Activated CD4-positive, CD25-positive, alpha-beta regulatory T cell treated with anti-CD3 and anti-CD28 coated beads, Interleukin-2, amount 50 U/mL, for 72 hours (primary cell): ENCODE results near the gene RHCG.

Experiments used
- DNase-seq: peaks from one replicate; pipeline ENCODE4 v3.0.0; 2021

The RHCG gene

DNA sequence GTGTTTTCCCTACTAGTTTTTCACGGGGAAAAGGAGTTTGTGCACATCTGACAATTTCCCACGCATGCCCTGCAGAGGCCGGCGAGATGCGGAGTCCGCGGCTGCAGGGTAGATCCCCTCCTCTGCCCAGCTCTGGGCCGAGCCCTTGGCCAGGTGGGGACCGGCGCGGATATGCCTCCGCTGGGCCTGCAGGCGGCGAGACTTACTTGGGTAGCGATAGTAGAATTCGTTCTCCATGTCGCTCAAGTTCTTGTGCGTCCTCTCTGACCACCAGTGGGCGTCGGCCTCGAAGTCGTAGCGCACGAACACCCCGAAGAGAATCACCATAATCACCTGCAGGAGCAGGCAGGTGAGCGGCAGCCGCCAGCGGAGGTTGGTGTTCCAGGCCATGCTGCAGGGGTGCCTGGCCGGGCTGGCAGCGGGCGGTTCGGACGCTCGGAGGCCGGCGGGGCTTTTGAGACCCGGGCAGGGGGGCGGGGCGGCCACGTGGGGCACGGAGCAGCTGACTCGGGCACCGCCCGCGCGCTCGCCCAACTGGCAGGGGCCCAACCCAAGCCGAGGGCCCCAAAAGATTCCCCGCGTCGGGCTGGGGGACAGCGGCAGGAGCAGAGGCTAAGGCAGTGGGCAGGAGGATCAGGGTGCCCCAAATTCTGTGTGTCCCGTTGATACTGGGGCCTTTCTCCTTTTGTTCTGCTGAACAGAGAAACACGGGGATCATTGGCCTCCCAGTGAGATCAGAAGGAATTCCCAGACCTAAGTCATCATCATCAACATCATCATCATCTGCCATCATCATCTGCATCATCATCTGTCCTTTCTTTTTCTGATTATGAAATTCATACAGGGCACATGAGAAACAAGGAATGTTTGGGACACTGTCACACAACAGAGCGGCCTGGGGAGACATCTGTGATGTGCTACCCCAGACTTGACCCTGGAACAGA lies at the start of gene RHCG:
TSS of gene RHCG (minus strand) at position 429 of the 944 bp plus-strand sequence. CDS start at position 390, 39 bp downstream.
- no peak for DNase-seq

DNA sequence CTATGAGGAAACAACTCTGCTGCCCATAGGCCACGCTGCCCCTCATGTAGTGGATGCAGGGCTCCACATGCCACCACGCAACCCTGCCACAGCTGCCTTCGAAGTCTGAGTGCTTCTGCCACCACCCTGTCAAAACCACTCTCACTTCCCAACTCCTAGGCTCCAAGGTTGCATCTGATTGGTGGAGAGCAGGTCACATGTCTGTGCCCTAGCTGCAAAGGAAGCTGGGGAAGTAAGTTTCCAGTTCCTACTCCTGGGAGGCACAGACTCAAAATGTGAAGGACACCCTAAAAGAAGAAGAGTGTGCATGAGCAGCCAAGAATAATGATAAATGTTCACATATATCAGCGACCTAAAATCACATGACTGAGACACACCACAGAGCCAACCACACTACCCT lies 47.0 kb upstream of the RHCG start:
- DNase-seq: no peak

DNA sequence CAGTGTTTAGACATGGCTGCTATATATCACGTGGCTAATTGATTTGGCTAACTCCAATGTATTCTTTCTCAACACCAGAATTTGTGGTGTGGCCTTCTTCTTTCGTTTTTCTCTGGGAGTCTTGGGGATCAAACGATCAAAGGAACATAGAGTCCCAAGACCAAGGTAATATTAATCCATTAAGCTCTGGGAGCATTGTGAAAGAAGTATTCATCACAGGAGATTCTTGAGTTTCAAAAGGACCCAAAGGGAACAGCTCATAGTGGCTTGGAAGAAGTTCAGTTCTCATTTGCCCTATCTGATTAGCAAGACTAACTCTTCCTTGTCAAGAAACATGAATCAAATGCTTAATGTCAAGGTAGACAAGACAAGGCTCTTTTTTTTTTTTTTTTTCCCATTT lies 46.0 kb upstream of the RHCG start:
- DNase-seq: no peak

DNA sequence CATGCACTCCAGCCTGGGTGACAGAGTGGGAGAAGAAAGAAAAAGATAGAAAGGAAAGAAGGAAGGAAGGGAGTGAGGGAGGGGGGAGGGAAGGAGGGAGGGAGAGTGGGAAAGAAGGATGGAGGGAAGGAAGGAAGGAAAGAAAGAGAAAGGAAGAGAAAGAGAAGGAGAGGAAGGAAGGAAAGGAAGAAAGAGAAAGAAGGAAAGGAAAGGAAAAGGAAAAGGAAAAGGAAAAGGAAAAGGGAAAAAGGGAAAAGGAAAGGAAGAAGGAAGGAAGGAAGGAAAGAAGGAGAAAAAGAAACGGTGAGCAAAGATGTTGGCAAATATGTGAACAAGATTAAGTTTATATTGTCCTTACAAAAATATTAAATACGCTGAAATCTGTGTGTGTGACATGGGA lies 42.6 kb upstream of the RHCG start:
- no peak for DNase-seq

DNA sequence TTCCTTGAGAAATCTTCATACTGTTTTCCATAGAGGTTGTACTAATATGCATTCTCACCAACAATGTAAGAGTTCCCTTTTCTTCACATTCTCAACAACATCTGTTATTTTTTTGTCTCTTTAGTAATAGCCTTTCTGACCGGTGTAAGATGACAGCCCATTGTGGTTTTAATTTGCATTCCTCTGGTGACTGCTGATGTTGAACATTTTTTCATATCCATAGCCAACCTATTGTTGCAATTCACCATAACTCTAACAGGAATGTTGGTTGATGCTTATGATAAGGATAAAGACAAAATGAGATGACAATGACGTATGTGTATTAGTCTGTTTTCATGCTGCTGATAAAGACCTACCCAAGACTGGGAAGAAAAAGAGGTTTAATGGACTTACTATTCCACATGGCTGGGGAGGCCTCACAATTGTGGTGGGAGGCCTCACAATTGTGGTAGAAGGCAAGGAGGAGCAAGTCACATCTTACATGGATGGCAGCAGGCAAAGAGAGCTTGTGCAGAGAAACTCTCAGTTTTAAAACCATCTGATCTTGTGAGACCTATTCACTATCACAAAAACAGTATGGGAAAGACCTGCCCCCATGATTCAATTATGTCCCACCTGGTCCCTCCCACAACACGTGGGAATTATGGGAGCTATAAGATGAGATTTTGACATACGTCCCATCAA lies 37.6 kb upstream of the RHCG start:
- no peak for DNase-seq

DNA sequence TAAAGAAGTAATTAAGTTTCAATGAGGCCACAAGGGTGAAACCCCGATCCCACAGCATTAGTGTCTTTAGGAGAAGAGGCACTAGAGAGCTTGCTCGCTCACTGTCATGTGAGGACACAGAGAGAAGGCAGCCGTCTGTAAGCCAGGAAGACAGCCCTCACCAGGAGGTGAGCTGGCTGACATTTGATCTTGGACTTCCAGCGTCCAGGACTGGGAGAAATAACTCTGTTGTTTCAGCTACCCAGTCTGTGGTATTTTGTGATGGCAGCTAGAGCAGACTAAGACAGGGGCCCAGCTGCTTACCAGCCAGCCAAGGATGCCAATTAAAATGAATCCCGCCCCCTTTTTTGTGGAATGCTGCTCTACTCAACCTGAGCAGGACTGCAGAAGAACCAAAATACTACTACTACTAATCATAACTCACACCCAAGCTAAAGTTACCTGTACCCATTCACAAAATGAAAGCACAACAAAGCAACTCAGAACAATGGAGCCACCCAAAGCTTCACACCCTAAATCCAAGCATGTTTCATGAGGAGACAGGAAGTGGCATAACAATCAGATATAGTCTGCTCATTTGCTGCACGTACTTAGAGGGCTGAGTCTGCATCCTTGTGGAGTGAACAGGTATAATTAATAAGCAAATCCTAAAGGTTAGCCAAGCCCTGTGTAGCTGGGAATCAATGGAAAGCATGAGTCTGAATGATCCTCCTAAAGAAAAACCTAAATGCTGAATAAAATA lies 35.6 kb upstream of the RHCG start:
- DNase-seq: no peak

DNA sequence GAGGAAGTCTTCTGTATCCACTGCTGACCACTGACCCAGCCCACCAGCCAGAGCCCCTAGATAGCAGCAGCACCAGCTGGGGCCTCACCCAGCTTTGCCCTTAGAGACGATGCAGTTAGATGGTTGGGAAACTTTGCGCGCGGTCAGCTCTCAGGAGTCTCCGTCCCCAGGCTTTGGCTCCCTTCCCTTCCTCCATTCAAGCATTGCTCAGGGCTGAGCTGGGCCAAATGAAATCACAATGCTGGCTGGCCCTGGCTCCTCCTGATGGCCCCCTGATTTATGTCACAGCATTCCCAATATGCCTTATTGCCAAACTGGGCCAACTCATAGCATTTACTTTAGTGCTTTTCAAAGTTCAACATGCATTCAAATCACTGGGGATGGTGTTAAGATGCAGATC lies 34.6 kb upstream of the RHCG start:
- no peak for DNase-seq

DNA sequence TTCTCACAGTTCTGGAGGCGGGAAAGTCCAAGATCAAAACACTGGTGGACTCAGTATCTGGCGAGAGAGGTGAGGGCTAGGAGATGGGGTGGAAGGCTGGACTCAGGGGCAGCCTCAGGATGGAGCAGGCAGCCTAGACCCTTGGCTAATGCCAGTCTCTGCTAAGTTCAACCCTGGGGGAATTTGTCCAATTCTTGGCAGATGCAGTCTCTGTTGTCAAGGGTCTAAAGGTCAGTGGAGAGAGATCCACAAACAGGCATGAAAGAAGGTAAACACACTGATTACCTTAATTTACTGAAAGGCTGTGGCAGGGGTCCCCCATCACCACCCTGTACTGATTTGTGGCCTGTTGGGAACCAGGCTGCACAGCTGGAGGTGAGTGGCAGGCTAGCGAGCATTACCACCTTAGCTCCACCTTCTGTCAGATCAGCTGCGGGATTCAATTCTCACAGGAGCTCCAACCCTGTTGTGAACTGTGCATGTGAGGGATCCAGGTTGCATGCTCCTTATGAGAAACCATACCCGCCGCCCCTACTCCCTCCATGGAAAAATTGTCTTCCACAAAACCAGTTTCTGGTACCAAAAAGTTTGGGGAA lies 32.5 kb upstream of the RHCG start:
- DNase-seq: no peak

DNA sequence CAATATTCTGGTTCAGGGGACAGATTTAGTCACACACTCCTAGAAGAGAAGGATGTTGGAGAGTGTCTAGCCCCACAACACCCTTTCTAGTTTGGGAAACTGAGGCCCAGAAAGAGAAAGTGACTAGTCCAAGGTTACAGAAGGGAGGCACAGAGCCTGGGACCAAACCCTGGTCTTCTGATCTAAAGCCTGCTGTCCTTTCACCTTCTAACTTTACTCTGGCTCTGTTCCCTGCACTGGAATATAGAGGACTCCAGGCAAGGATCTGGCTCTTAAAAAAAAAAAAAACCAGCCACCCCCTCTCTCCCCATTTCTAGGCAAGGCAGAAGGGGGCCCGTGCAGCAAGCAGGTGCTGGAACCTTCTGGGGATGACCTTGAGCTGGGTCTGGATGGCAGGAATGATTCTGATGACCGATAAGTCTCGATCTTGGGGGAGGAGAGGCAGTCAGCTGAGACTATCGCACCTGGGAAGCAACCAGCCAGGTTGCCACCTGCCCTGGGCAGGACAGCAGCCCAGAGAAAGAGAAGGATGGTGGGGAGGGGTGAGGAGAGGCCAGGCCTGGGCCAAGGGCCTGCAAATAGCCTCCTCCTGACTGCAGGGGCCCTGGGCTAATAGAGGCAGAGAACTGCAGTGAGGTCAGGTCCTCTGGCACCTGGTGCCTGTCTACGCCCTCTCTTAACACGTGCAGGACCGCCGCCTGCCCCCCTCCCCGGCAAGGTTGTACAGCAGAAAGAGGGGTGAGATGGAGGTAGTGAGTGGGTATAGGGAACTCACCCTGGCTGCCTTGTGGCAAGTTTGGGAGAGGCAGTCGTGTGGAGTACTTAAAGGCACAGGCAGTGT lies 30.4 kb upstream of the RHCG start:
- DNase-seq: no peak

DNA sequence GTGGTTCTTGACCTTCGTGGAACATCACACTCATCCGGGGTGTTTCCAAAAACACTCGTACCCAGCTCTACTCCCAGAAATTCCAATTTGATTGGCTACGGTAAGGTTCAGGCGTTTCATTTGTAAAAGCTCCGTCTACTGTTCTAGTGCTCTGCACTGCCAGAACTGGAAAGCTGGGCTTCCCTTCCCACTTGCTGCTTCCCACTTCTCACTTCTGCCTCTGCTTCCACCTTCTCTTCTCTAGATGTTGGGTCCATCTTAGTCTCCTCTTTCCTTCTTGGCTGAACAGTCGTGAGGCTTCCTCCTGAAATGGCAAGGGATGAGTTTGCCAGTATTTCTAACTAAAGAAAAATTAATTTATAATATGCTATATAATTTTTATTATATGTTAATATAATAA lies 29.8 kb upstream of the RHCG start:
- DNase-seq: no peak

DNA sequence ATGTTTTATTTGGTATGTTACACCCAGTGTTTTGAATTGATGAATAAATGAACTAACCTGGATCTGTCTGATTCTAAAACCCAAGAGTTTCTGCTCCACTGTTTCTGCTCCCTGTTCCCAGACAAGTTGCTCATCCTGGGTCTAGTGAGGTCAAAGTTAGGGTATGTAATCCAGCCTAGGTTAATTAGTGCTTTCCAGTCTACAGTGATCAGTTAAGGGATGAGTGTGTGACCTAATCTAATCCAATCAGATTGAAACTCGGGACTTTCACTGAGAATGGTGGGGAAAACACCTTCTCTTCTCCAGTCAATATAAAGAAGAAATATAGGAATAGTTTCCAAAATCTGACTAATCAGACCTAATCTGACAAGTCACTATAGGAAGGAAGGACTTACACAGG lies 27.8 kb upstream of the RHCG start:
- DNase-seq: no peak

DNA sequence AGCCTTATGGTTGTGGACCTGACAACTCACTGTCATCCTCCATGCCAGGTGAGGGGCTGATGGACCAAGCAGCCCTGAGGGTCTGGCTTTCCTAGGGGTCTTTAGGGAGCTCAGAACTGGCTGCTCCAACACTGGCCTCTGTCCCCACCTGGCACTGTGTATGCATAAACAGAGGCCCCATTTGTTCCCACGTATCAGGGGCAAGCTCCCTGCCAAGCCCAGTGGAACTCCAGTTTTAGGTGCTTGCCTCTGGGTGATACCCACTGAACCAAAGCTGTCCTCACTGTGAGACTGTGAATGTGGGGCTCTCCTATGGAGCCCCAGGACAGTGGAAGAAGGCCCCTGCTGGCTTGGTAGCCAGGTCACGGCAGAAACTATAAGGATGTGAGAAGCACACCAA lies 26.7 kb upstream of the RHCG start:
- DNase-seq: no peak

DNA sequence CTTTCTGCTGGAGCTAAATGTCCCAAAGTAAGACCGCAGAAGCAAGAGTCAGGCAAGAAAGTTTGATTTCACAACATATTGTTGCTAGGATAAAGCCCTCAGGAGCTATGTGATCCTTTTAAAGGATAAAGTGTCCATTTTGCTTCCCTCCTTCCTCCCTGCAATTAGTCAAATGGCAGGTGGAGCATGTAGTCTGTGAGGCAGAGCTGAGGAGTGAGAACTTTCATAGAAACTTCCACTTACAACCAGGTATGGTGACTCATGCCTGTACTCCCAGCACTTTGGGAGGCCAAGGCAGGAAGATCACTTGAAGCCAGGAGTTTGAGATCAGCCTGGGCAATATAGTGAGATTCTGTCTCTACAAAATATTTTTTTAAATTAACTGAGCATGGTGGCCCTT lies 25.2 kb upstream of the RHCG start:
- DNase-seq: no peak

DNA sequence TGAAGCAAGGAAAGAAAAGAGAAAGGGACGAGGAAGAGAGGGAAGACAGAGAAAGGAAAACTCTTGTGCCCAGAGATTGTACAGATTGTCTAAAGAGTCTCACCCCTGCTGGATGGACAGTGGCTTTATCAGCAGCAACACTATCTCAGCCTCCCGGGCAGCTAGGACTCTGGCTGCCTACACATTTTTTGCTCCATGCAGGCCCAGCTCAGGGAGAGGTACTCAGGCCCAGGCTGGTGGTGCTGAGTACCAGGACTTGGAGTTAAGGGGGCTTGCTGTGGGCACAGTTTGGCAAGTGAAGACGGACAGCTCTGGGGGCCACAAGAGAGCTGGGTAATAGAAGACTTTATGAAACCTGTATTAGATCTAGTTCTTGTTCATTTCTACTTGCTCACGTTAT lies 19.1 kb upstream of the RHCG start:
- DNase-seq: no peak

DNA sequence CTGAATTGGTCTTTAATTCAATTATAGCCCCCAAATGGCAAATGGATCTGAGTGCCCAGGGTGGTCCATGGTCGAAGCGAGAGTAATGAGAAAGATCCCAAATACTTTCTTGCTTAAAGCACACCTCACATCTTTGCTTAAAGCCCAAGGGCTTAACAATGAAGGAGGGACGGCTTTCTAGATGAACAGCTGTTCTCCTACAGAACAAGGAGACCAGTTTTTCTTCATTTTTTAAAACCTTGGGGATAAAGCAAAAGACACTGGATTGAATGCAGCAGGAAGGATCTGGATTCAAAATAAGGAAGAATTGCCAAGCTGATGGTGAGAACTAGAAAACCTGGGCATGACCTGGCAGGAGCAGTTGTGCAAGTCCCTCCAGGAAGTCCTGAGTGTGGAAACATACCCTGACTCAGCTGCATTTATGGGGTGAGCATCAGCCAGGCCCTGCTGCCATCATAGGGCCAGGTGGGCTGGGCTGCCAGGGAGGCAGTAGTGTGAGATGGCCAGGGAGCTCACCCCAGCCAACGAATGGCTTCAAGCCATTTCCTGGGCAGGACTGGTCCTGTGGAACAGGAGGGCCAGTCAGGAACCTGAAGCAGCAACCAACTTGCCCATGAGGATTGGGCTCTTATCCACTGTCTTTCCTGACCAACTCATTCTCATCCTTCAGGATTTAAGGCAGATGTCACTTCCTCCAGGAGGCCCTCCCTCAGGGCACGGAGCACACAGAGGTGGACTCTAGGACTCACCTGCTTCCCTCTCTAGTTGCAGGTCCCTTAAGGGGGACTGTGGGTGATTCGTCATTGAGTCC lies 18.4 kb upstream of the RHCG start:
- DNase-seq: no peak

DNA sequence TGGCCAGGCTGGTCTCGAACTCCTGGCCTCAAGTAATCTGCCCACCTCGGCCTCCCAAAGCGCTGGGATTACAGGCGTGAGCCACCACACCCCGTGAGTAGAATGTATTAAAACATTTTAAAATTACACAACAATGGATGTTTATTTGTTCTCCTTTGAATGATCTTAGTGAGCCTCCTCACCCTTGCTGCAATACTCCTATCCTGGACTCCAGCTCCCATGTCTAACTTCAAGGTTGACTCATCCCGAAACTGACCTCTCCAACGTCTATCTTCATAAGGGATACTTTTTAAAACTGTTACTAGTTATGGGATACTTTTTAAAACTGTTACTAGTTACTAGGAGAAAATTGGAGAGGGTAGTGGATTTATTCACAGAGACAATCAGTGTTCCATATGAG lies 17.8 kb upstream of the RHCG start:
- no peak for DNase-seq

DNA sequence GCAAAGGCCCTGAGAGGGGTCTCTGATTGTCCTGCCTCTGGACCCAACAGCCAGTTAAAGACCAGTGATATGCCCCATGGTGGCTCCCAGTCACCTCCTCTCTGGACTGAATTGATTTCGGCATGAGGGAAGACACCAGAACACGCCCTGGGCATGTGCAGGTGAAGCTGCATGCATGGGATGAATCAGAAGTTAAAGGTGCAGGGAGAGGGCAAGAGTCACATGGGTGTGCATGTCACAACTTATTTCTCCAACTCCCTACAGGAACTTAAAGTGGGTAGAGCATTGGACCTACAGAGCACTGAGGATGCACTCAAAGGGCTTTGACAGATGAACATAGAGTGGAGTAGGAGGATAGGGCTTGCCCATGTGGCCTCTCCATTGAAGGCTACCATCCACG lies 16.9 kb upstream of the RHCG start:
- no peak for DNase-seq

DNA sequence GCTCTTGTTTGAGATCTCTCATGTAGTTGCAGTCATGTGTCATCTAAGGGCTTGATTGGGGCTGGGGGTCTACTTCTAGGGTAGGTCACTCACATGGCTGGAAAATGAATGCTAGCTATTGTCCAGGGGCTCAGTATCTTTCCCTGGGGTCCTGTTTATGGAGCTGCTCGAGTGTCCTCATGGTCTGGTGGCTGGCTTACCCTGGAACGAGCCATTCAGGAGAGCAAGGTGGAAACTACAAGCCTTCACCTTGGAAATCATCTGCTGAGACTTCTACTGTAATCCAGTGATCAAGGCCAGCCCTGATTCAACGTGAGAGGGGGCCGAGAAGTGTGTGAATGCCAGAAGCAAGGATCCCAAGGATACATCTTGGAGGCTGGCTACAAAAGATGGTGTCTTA lies 16.2 kb upstream of the RHCG start:
- no peak for DNase-seq

DNA sequence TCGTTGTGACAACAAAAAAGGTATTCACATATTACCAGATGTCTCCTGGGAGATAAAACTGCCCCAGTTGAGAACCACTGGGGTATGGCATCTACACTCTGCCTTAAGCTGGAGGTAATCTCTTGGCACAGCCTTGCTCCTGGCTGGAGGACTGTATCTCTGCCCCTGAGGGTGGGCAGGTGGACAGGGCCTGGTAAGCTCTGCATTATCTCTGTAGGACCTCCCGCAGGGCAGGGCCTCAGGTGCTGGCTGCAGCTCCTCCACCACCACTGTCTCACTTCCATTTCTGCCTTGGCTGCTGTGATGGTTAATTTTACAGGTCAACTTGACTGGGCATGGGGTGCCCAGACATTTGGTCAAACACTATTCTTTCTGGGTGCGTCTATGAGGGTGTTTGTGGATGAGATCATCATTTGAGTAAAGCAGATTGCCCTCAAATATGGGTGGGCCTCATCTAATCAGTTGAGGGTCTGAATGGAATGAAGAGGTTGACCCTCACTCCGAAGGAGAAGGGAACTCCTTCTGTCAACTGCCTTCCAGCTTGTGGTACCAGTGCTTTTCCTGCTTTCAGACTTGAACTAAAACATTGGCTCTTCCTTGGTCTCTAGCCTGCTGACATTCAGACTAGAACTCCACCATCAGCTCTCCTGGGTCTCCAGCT lies 9.8 kb upstream of the RHCG start:
- DNase-seq: no peak

DNA sequence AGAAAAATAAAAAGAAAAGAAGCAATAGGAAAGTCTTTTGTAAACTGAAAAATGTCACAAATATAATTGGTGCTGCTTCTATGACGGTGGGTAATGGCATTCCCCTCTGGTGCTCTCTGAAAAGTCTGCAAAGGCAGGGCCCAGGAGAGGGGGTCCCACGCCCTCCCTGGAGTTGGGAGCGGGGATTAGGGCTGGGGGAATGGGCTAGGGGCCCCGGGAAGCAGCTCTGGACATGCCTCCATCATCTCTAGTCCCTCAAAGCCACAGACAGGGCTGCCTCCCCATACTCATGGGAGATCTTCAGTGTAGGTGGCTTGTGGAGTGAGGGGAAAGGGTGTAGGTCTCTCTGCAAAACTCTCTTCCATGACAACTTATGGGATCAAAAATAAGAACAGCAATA lies 7.8 kb upstream of the RHCG start:
- DNase-seq: no peak
